GM21526 (cell line): ENCODE results near the gene NAGK.
"Not testable (repeated sequence)": the region's sequence is repeated elsewhere in the genome, so short reads cannot be mapped to it uniquely, and the experiment has no call there.

Experiments used
- ATAC-seq: cut with Tn5 transposase; IDR thresholded peaks from one replicate; pipeline ENCODE4 v1.9.1; 2021; ENCODE audit warnings: moderate library complexity; ENCODE audit not compliant: unreplicated experiment, low FRiP score

NAGK gene

GRCh38 chr2:71068218-71069035 is at the start of gene NAGK:
Gene NAGK (plus strand): TSS chr2:71068648. CDS start chr2:71068684, 36 bp downstream.
- ATAC-seq = peak; percentile 53

GRCh38 chr2:71019989-71020388 is 48.5 kb upstream of the NAGK start:
- ATAC-seq = not testable (repeated sequence)

- ATAC-seq = not testable (repeated sequence)
Observed at GRCh38 chr2:71021394-71021793, 47.1 kb upstream of the NAGK start.

- not testable (repeated sequence) for ATAC-seq
Observed at GRCh38 chr2:71023553-71024243, 44.8 kb upstream of the NAGK start.

- not testable (repeated sequence) for ATAC-seq
Observed at GRCh38 chr2:71036296-71036695, 32.2 kb upstream of the NAGK start.

GRCh38 chr2:71042287-71042686 is 26.2 kb upstream of the NAGK start:
- ATAC-seq = no peak

GRCh38 chr2:71043531-71044407 is 24.7 kb upstream of the NAGK start:
- no peak for ATAC-seq

- no peak for ATAC-seq
Observed at GRCh38 chr2:71045151-71045550, 23.3 kb upstream of the NAGK start.

GRCh38 chr2:71045865-71046548 is 22.4 kb upstream of the NAGK start:
- ATAC-seq = no peak

GRCh38 chr2:71048096-71048495 is 20.4 kb upstream of the NAGK start:
- ATAC-seq = no peak

- ATAC-seq = not testable (repeated sequence)
Observed at GRCh38 chr2:71049704-71050360, 18.6 kb upstream of the NAGK start.

- ATAC-seq = not testable (repeated sequence)
Observed at GRCh38 chr2:71055206-71055740, 13.2 kb upstream of the NAGK start.

GRCh38 chr2:71060211-71060610 is 8.2 kb upstream of the NAGK start:
- ATAC-seq = no peak

- no peak for ATAC-seq
Observed at GRCh38 chr2:71060871-71061270, 7.6 kb upstream of the NAGK start.

- no peak for ATAC-seq
Observed at GRCh38 chr2:71063216-71063615, 5.2 kb upstream of the NAGK start.

GRCh38 chr2:71064110-71064611 is 4.3 kb upstream of the NAGK start:
- no peak for ATAC-seq

GRCh38 chr2:71064754-71065621 is 3.5 kb upstream of the NAGK start:
- peak; percentile 32 for ATAC-seq

GRCh38 chr2:71066856-71067255 is 1.6 kb upstream of the NAGK start:
- ATAC-seq = no peak
